Stimulated activated naive CD8-positive, alpha-beta T cell treated with anti-CD3 and anti-CD28 coated beads, Interleukin-15, amount 100 ng/mL, for 72 hours (primary cell): ENCODE results near the gene EPHA6.
"Not testable (repeated sequence)": the region's sequence is repeated elsewhere in the genome, so short reads cannot be mapped to it uniquely, and the experiment has no call there.

Experiments used
- ATAC-seq: fragments of 150-1000 bp; cut with Tn5 transposase; 2 replicates; pipeline ENCODE4 v1.10.0; 2021; ENCODE audit warnings: mild to moderate bottlenecking, moderate library complexity
- DNase-seq, 2 donors: peaks; one replicate each; pipeline ENCODE4 v3.0.0; 2021 to 2022
- H3K27ac Mint-ChIP-seq, 2 donors: one replicate each; pipeline ENCODE4 v1.8.0; 2022; ENCODE audit warnings: mild to moderate bottlenecking in 2 of 2, mixed read lengths in 2 of 2, moderate library complexity in 2 of 2
- H3K27me3 Mint-ChIP-seq: one replicate; pipeline ENCODE4 v1.8.0; 2022; ENCODE audit warnings: mixed read lengths
- H3K4me1 Mint-ChIP-seq: one replicate; pipeline ENCODE4 v1.8.0; 2022; ENCODE audit warnings: mild to moderate bottlenecking, mixed read lengths
- H3K4me3 Mint-ChIP-seq, 2 donors: one replicate each; pipeline ENCODE4 v1.8.0; 2022; ENCODE audit warnings: mild to moderate bottlenecking in 2 of 2, mixed read lengths in 2 of 2, moderate library complexity in 1 of 2
- H3K9me3 Mint-ChIP-seq, 2 donors: one replicate each; pipeline ENCODE4 v1.8.0; 2022; ENCODE audit warnings: mixed read lengths in 2 of 2

EPHA6 gene

DNA sequence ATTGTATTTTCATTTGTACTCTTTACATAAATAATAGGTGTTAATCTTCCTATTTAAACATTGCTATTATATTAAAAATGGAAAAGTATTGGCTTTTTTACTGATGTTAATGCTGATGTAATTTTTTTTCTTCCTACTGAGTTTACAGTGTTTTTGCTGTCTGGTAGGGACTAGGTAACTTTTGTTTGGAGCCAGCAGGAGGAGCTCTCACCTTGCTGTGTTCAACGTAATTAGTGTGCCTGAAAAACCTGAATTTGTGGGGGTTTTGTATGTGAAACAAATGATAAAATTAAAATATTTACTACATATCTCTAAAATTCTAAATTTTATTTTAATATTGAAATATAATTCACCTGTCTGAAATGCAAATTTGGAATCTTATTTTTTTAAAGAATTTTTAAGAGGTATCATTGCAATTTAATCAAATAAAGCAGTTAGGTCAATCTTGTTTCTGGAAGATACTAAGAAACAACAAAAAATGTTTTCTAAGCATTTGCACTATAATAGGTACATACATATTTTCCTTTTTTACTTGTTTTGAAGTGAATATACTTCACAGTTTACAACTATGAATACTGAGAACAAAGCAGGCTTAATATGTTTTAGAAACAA, 48.8 kb downstream of the EPHA6 start:
- H3K4me3 Mint-ChIP-seq: no peak overlapping the region
- H3K9me3 Mint-ChIP-seq: no peaks in the 10 kb centered on the region
- no peaks in the 10 kb centered on the region for H3K4me1 Mint-ChIP-seq
- no peak for ATAC-seq
- peak in 1 of 2 donors; percentile 9 for DNase-seq
- H3K27me3 Mint-ChIP-seq: no peaks in the 10 kb centered on the region
- H3K27ac Mint-ChIP-seq: no peak overlapping the region

GRCh38 chr3:96865605-96866004, 51.2 kb downstream of the EPHA6 start:
- Mint-ChIP-seq H3K27me3 (no peaks in the 10 kb centered on the region), H3K4me1 (no peaks in the 10 kb centered on the region), H3K9me3 (no peaks in the 10 kb centered on the region), H3K4me3 (no peak overlapping the region), H3K27ac (peak overlapping the region in 1 of 2 donors; percentile 27)
- ATAC-seq: no peak
- DNase-seq: no peak

DNA sequence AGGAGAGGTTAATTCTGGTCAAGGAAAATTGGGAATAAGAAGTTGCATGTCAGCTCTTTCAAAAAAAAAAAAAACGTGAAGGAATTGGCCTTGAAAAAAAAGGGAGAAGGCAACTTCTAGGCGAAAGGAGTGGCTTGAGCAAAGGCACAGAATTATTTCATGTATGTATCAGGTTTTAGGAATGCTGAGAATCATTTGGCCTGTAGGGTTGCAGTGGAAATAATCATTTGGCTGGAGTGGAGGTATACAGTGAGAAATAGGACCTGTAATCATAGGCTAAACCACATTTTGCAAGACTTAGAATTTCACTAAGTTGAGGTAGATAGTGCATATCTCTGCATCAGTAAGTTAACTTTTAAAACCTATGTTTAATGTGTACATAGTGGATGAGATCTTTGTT, 54.9 kb downstream of the EPHA6 start:
- no peaks in the 10 kb centered on the region for H3K9me3 Mint-ChIP-seq
- no peaks in the 10 kb centered on the region for H3K27me3 Mint-ChIP-seq
- H3K27ac Mint-ChIP-seq: no peak overlapping the region
- DNase-seq (no peak), ATAC-seq (no peak)
- H3K4me3 Mint-ChIP-seq: no peak overlapping the region
- H3K4me1 Mint-ChIP-seq: no peaks in the 10 kb centered on the region

DNA sequence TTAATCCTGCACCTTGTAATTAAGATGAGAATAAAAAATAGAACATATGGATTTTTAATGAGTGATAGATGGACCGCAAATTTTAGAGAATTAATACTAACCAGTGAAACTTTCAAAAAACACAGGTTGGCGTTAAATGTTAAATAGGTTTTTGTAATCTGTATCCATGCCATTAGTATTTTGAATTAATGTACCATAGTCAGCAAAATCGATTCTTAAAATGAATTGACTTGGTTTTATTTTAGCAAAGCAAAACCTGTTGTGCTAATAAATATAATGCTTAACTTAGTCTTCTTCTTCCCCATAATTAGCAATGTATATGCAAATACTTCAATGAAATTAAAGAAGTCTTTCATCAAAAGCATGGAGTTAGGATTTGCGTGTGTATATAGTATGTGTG, 63.1 kb downstream of the EPHA6 start:
- no peak overlapping the region for H3K27ac Mint-ChIP-seq
- DNase-seq (no peak), ATAC-seq (no peak)
- H3K4me1 Mint-ChIP-seq: no peaks in the 10 kb centered on the region
- H3K27me3 Mint-ChIP-seq: no peaks in the 10 kb centered on the region
- peaks cover 0 to 4% of the 10 kb centered on the region in 2 donors for H3K9me3 Mint-ChIP-seq
- no peak overlapping the region for H3K4me3 Mint-ChIP-seq

- Mint-ChIP-seq H3K27ac (no peak overlapping the region), H3K4me1 (no peaks in the 10 kb centered on the region), H3K27me3 (no peaks in the 10 kb centered on the region), H3K4me3 (no peak overlapping the region), H3K9me3 (peaks cover 0 to 9% of the 10 kb centered on the region in 2 donors)
- no peak for ATAC-seq
- DNase-seq: no peak
These were observed 85.6 kb downstream of the EPHA6 start for GRCh38 chr3:96900031-96900430.

DNA sequence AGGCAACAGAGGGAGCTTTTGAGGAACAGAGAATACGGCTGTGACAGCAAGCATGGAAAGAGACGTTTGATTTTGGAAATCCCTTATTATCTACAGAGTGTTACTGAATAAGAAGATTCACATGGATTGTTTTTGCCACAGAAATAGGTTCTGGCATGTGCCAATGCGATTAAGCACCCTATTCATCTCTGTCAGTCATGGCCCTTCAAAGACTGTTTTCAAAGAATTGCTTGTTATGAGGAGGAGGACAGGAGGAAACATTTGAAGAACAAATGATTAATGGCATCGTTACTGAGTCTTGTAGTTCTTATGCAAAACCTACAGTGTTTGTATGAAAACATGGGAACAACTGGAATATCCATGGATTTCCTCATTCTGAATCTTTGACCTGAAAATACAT, 86.2 kb downstream of the EPHA6 start:
- no peaks in the 10 kb centered on the region for H3K4me1 Mint-ChIP-seq
- DNase-seq (no peak), ATAC-seq (no peak)
- no peak overlapping the region for H3K27ac Mint-ChIP-seq
- H3K9me3 Mint-ChIP-seq: peaks cover 0 to 9% of the 10 kb centered on the region in 2 donors
- H3K27me3 Mint-ChIP-seq: no peaks in the 10 kb centered on the region
- no peak overlapping the region for H3K4me3 Mint-ChIP-seq

DNA sequence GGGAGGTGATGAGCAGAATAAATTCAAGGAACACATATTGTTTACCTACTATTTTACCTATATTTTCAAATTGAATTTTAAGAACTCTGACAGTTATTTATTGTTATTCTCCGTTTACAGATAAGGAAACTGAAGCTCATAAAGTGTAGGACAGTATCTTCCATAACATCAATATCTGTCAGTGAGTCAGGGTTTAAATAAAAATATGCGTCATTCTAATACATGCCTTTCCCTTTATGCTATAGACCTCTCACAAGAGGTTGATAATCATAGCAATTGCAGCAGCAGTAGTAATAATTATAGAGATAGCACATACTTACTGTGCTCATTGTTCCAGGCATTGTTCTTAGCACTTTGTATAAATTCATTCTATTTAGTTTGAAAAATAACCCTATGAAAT, 101.1 kb downstream of the EPHA6 start:
- no peak for DNase-seq
- no peaks in the 10 kb centered on the region for H3K27me3 Mint-ChIP-seq
- no peak overlapping the region for H3K27ac Mint-ChIP-seq
- no peaks in the 10 kb centered on the region for H3K4me1 Mint-ChIP-seq
- no peak overlapping the region for H3K4me3 Mint-ChIP-seq
- ATAC-seq: no peak
- peaks cover 0 to 4% of the 10 kb centered on the region in 2 donors for H3K9me3 Mint-ChIP-seq

- ATAC-seq (no peak), DNase-seq (no peak)
- no peak overlapping the region for H3K4me3 Mint-ChIP-seq
- no peaks in the 10 kb centered on the region for H3K4me1 Mint-ChIP-seq
- H3K27ac Mint-ChIP-seq: no peak overlapping the region
- no peaks in the 10 kb centered on the region for H3K27me3 Mint-ChIP-seq
- H3K9me3 Mint-ChIP-seq: peaks cover 21 to 41% of the 10 kb centered on the region in 2 donors
These were observed 116.9 kb downstream of the EPHA6 start for GRCh38 chr3:96931119-96931862.

DNA sequence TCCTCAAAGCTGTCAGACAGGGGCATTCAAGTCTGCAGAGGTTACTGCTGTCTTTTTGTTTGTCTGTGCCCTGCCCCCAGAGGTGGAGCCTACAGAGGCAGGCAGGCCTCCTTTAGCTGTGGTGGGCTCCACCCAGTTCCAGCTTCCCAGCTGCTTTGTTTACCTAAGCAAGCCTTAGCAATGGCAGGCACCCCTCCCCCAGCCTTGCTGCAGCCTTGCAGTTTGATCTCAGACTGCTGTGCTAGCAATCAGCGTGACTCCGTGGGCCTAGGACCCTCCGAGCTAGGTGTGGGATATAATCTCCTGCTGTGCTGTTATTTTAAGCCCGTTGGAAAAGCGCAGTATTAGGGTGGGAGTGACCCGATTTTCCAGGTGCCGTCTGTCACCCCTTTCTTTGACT, 127.7 kb downstream of the EPHA6 start:
- DNase-seq, H3K4me1 Mint-ChIP-seq, H3K4me3 Mint-ChIP-seq, H3K27ac Mint-ChIP-seq, H3K27me3 Mint-ChIP-seq, ATAC-seq: not testable (repeated sequence)
- H3K9me3 Mint-ChIP-seq: peaks cover 4 to 15% of the 10 kb centered on the region in 2 donors

DNA sequence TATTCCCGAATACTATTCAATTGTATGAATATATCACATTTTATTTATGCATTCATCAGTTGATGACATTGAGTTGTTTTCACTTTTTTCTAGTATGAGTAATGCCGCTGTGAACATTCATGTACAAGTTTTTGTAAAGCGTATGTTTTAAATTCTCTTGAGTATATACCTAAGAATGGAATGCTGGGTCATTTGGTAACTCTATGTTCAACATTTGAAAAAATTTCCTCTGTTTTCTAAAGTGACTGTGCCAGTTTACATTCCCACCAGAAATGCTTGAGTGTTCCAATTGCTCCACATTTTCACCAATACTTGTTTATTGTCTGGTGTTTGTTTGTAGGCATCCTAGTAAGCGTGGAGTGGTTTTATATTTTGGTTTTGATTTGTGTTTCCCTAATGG, 144.5 kb downstream of the EPHA6 start:
- DNase-seq (no peak), ATAC-seq (no peak)
- Mint-ChIP-seq H3K4me3 (no peak overlapping the region), H3K27ac (no peak overlapping the region), H3K9me3 (peaks cover 0 to 11% of the 10 kb centered on the region in 2 donors), H3K27me3 (no peaks in the 10 kb centered on the region), H3K4me1 (no peaks in the 10 kb centered on the region)

DNA sequence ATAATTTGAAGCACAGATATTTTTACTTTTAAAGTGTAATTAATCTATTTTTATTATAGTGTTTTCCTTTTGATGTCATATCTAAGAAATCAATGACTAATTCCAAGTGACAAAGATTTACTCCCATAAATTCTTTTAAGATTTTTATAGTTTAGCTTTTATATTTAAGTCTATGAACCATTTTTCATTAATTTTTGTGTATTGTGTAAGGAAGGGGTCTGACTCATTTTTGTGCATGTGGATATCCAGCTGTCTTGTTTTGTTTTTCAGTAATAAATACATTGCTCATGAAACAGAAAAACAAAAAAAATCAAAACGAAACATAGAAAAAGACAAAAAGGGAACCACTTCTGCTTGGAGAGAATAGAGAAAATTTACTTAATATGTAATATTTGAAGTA, 145.1 kb downstream of the EPHA6 start:
- DNase-seq (no peak), ATAC-seq (no peak)
- H3K4me1 Mint-ChIP-seq: no peaks in the 10 kb centered on the region
- no peaks in the 10 kb centered on the region for H3K27me3 Mint-ChIP-seq
- no peak overlapping the region for H3K4me3 Mint-ChIP-seq
- H3K9me3 Mint-ChIP-seq: peaks cover 0 to 6% of the 10 kb centered on the region in 2 donors
- no peak overlapping the region for H3K27ac Mint-ChIP-seq

GRCh38 chr3:96959901-96960641, 145.7 kb downstream of the EPHA6 start:
- DNase-seq (no peak), ATAC-seq (no peak)
- Mint-ChIP-seq H3K4me3 (no peak overlapping the region), H3K27ac (no peak overlapping the region), H3K9me3 (peaks cover 0 to 6% of the 10 kb centered on the region in 2 donors), H3K4me1 (no peaks in the 10 kb centered on the region), H3K27me3 (no peaks in the 10 kb centered on the region)

DNA sequence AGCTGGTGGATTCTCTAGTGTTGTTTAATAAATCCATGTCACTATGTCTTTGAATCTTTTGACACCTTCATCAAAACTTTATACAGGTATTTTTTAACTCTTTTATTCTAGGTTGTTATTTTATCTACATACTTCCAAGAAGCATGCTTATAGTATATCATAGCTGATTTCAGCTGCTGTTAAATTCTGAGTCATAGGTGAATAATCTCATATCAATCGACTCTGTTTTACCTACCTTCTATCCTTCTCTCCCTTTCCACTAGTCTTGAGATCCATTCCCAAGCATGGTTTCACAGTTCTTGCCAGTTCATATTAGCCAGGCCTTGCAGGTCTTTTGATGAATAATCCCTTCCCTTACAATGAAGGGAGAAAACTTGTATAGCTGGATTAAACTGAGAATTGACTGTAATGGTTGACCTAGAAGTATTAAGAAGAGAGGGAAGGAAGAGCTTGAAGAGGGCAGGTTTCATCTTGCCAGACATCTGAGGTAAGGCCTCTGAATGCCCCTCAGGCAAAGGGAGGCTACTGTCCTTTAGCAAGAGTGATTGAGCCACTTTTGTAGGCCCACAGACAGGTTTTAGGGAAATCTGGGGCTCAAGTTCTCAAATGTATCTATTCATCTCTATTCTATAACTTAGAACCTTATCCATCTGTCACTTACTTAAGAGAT, 146.4 kb downstream of the EPHA6 start:
- DNase-seq (no peak), ATAC-seq (no peak)
- Mint-ChIP-seq H3K9me3 (peaks cover 0 to 6% of the 10 kb centered on the region in 2 donors), H3K27me3 (no peaks in the 10 kb centered on the region), H3K4me1 (no peaks in the 10 kb centered on the region), H3K27ac (no peak overlapping the region), H3K4me3 (no peak overlapping the region)

- Mint-ChIP-seq H3K9me3 (peaks cover 0 to 6% of the 10 kb centered on the region in 2 donors), H3K4me1 (no peaks in the 10 kb centered on the region), H3K4me3 (no peak overlapping the region), H3K27ac (no peak overlapping the region), H3K27me3 (no peaks in the 10 kb centered on the region)
- ATAC-seq: no peak
- no peak for DNase-seq
These were observed 147.2 kb downstream of the EPHA6 start for GRCh38 chr3:96961576-96961975.

- Mint-ChIP-seq H3K4me1 (no peaks in the 10 kb centered on the region), H3K27me3 (no peaks in the 10 kb centered on the region), H3K9me3 (no peaks in the 10 kb centered on the region), H3K4me3 (no peak overlapping the region), H3K27ac (no peak overlapping the region)
- DNase-seq: no peak
- ATAC-seq: no peak
These were observed 152.0 kb downstream of the EPHA6 start for GRCh38 chr3:96966181-96966929.
